ENCODE data around the gene RALA.

DNA sequence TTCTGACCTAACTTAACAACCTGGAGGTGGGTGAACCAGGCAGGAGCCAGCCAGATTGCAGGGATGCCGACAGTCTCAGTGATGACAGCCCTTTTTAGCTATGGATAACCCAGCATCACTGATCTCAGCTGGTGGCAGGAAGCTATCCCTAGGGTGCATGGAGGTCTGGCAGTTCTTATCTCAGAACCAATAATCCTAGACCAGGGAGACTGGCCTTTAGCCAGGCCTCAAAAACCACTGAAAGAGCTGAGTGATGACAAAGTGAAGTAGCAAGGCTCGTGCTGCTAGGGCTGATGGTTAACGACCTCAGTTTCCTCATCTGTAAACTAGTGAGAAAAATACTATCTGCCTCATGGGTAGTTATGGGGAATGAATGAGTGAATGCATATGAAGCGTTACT lies 112.5 kb downstream of the RALA start:
- TF ChIP-seq, protein P1, sequence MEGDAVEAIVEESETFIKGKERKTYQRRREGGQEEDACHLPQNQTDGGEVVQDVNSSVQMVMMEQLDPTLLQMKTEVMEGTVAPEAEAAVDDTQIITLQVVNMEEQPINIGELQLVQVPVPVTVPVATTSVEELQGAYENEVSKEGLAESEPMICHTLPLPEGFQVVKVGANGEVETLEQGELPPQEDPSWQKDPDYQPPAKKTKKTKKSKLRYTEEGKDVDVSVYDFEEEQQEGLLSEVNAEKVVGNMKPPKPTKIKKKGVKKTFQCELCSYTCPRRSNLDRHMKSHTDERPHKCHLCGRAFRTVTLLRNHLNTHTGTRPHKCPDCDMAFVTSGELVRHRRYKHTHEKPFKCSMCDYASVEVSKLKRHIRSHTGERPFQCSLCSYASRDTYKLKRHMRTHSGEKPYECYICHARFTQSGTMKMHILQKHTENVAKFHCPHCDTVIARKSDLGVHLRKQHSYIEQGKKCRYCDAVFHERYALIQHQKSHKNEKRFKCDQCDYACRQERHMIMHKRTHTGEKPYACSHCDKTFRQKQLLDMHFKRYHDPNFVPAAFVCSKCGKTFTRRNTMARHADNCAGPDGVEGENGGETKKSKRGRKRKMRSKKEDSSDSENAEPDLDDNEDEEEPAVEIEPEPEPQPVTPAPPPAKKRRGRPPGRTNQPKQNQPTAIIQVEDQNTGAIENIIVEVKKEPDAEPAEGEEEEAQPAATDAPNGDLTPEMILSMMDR (IDR thresholded peaks at IDR 0.05): no peak
- TF ChIP-seq POLR2A (IDR thresholded peaks at IDR 0.05): no peak

Measured in testis (tissue), 2 donors.